IMR-90 (cell line): Measurements from ENCODE around the gene LYRM4. TPM values are rescaled to one million over a fixed set of nuclear protein-coding genes. Genes with fewer than 3 reads are reported as not detected.

Experiments used
- ATAC-seq: fragments of 200-7000 bp; cut with Tn5 transposase; 2 replicates; pipeline ENCODE4 v1.9.1; 2020; ENCODE audit warnings: low read depth, mild to moderate bottlenecking, moderate library complexity
- BruUV-seq: library from RNA; stranded (reverse); fragments of 400-500 nt; replicated peaks from 2 replicates; lab custom pipeline; 2021; lab: Mats Ljungman, UMichigan
- CTCF ChIA-PET: fragments of 300-600 bp; formaldehyde crosslinking; extraction: SDS; loops from one replicate; lab custom pipeline; 2021; ENCODE audit warnings: antibody characterized with exemption; lab: Yijun Ruan, JAX
- POLR2A ChIA-PET: fragments of 300-600 bp; sonication (Branson Sonifier 250); formaldehyde crosslinking; loops from one replicate; lab custom pipeline; 2022; ENCODE audit warnings: antibody characterized with exemption; ENCODE audit not compliant: unreplicated experiment; lab: Charles Lee
- DNase-seq: peaks from one replicate; pipeline ENCODE4 v3.0.0; 2013
- H2AFZ ChIP-seq: replicated peaks from 2 replicates; pipeline ENCODE3; 2013; ENCODE audit warnings: low read length, mild to moderate bottlenecking; ENCODE audit not compliant: poor library complexity
- H2AK5ac ChIP-seq: 2 replicates; pipeline ENCODE4 v1.6.1; 2013; ENCODE audit warnings: low read depth, low read length, inconsistent platforms
- H2AK9ac ChIP-seq: replicated peaks from 2 replicates; pipeline ENCODE3; 2013; ENCODE audit warnings: mild to moderate bottlenecking, low read depth, low read length, moderate library complexity; ENCODE audit not compliant: poor library complexity
- H2BK120ac ChIP-seq: 2 replicates; pipeline ENCODE4 v1.6.1; 2013; ENCODE audit warnings: low read depth, low read length, inconsistent platforms
- H2BK15ac ChIP-seq: 3 replicates; pipeline ENCODE4 v1.6.1; 2013; ENCODE audit warnings: low read depth, low read length, inconsistent platforms
- H2BK20ac ChIP-seq: 2 replicates; pipeline ENCODE4 v1.6.1; 2013; ENCODE audit warnings: low read depth, mild to moderate bottlenecking, inconsistent platforms, low read length, moderate library complexity
- H2BK5ac ChIP-seq: 2 replicates; pipeline ENCODE4 v1.6.1; 2013; ENCODE audit warnings: mild to moderate bottlenecking, low read depth, low read length, inconsistent platforms; ENCODE audit not compliant: poor library complexity, severe bottlenecking
- H3K14ac ChIP-seq: replicated peaks from 2 replicates; pipeline ENCODE4 v1.6.1; 2013; ENCODE audit warnings: low read depth, low read length, inconsistent platforms
- H3K18ac ChIP-seq: 2 replicates; pipeline ENCODE4 v1.6.1; 2013; ENCODE audit warnings: low read depth, low read length, control low read depth
- H3K23ac ChIP-seq: 2 replicates; pipeline ENCODE4 v1.6.1; 2013; ENCODE audit warnings: low read depth, low read length, inconsistent platforms
- H3K27ac ChIP-seq: 2 replicates; pipeline ENCODE4 v1.5.1; 2013; ENCODE audit warnings: mild to moderate bottlenecking, control low read depth, low read length; ENCODE audit not compliant: insufficient read depth
- H3K27me3 ChIP-seq: 2 replicates; pipeline ENCODE4 v1.6.1; 2013; ENCODE audit warnings: low read length; ENCODE audit not compliant: control insufficient read depth, insufficient read depth
- H3K36me3 ChIP-seq: 2 replicates; pipeline ENCODE4 v1.6.1; 2013; ENCODE audit warnings: low read length, mixed read lengths; ENCODE audit not compliant: control insufficient read depth, insufficient read depth
- H3K4ac ChIP-seq: 2 replicates; pipeline ENCODE4 v1.6.1; 2013; ENCODE audit warnings: low read depth, low read length, inconsistent platforms
- H3K4me1 ChIP-seq: 2 replicates; pipeline ENCODE4 v1.6.1; 2013; ENCODE audit warnings: low read length, mixed read lengths; ENCODE audit not compliant: control insufficient read depth, insufficient read depth
- H3K4me2 ChIP-seq: 2 replicates; pipeline ENCODE4 v1.6.1; 2013; ENCODE audit warnings: low read depth, mild to moderate bottlenecking, control low read depth, low read length, moderate library complexity
- H3K4me3 ChIP-seq: 2 replicates; pipeline ENCODE4 v1.5.1; 2013; ENCODE audit warnings: low read depth, mild to moderate bottlenecking, control low read depth, low read length, moderate library complexity; ENCODE audit not compliant: insufficient read depth
- H3K56ac ChIP-seq: 2 replicates; pipeline ENCODE4 v1.6.1; 2013; ENCODE audit warnings: low read length, inconsistent platforms; ENCODE audit not compliant: insufficient read depth; ENCODE audit errors: extremely low read depth
- H3K79me1 ChIP-seq, 2 experiments: 2 replicates each; pipeline ENCODE4 v1.6.1; 2013; ENCODE audit warnings: low read length in 2 of 2, inconsistent platforms in 1 of 2, low read depth in 1 of 2
- H3K9ac ChIP-seq: 2 replicates; pipeline ENCODE4 v1.6.1; 2013; ENCODE audit warnings: low read depth, low read length, control low read depth
- H3K9me1 ChIP-seq: 2 replicates; pipeline ENCODE4 v1.6.1; 2013; ENCODE audit warnings: low read length, inconsistent platforms; ENCODE audit not compliant: insufficient read depth
- H3K9me3 ChIP-seq: 2 replicates; pipeline ENCODE4 v1.6.1; 2013; ENCODE audit warnings: low read length; ENCODE audit not compliant: control insufficient read depth, insufficient read depth
- H4K20me1 ChIP-seq: 2 replicates; pipeline ENCODE4 v1.6.1; 2013; ENCODE audit warnings: low read length, inconsistent platforms; ENCODE audit not compliant: insufficient read depth
- H4K5ac ChIP-seq: 2 replicates; pipeline ENCODE4 v1.6.1; 2013; ENCODE audit warnings: mild to moderate bottlenecking, low read depth, low read length, control low read depth
- H4K8ac ChIP-seq, 2 experiments: 2 replicates each; pipeline ENCODE4 v1.6.1; 2013; ENCODE audit warnings: low read depth in 2 of 2, low read length in 2 of 2, control low read depth in 1 of 2, inconsistent platforms in 1 of 2
- H4K91ac ChIP-seq: 2 replicates; pipeline ENCODE4 v1.6.1; 2013; ENCODE audit warnings: low read depth, low read length, inconsistent platforms; ENCODE audit not compliant: insufficient read depth
- BHLHE40 ChIP-seq: fragments of 150-350 bp; IDR thresholded peaks from 2 replicates; pipeline ENCODE4 v1.6.1; 2016; ENCODE audit warnings: mild to moderate bottlenecking, low read depth, low read length
- MAFK ChIP-seq: IDR thresholded peaks from 2 replicates; pipeline ENCODE4 v1.6.1; 2012; ENCODE audit warnings: low read depth, low read length, improper control_type of control experiment
- WGBS, 2 experiments: methylation state at CpG; one replicate each; pipeline versions ENCODE4 v1.1.5 to v1.1.7; 2013; ENCODE audit warnings: missing lambda C conversion rate in 2 of 2; ENCODE audit not compliant: insufficient read length in 1 of 2; ENCODE audit errors: extremely low coverage in 2 of 2; 5-methylcytosine and 5-hydroxymethylcytosine counted together
- dilution Hi-C: fragments of 300-500 bp; cut with HindIII; formaldehyde crosslinking; loops from one replicate; pipeline ENCODE4 v1.14.3; 2018; ENCODE audit warnings: low sequenced_read_pairs; ENCODE audit not compliant: unreplicated experiment
- in situ Hi-C: fragments of 300-500 bp; cut with MboI; formaldehyde crosslinking; loops from 3 replicates; pipeline ENCODE4 v1.14.3; 2019; ENCODE audit warnings: low sequenced_read_pairs, inconsistent platforms, mixed read lengths
- intact Hi-C: fragments of 100-400 bp; cut with micrococcal nuclease; formaldehyde crosslinking; loops from 2 replicates; pipeline ENCODE4 v1.10.0; 2022
- polyA plus RNA-seq, 3 experiments: library from polyadenylated mRNA; depleted of rRNA; stranded (reverse); fragments of >200 nt; gene quantifications; 2 replicates each; pipeline ENCODE4 v1.2.3, GENCODE V29; 2012; ENCODE audit warnings: low replicate concordance in 1 of 3
- total RNA-seq: library from RNA; depleted of rRNA; stranded (reverse); fragments of >200 nt; gene quantifications from 2 replicates; pipeline ENCODE4 v1.2.3, GENCODE V29; 2012

The LYRM4 gene
- total and polyA plus RNA-seq, 2 of the 4 experiments (the other 2 are of a cell fraction), result 11.5 to 26.6 TPM

DNA sequence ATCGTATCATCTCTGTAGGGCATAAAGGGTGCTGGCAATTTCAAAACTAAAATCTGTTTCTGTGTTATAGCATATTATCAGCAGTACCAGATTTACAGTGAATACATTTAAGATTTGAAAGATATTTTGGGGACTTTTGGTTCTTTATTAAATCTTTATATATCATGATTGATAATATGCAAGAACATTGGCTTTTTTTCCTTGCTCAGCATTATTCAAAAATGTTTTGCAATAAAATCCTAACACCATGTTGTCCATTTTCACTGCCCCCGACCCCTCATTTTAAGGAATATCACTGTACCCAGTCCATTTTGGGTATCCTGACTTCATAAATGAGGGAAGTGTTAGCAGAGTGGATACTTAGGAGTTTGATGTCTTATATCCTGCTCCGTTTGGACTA lies 16.8 kb upstream of the LYRM4 start:
- no peak for DNase-seq
- Histone ChIP-seq H4K20me1 (no peaks in the 10 kb centered on the region), H3K9me3 (no peaks in the 10 kb centered on the region), H3K23ac (no peak overlapping the region), H4K91ac (no peak overlapping the region), H2BK20ac (no peak overlapping the region), H2BK15ac (no peak overlapping the region), H3K9me1 (no peaks in the 10 kb centered on the region; the same call in 1 of the 2 replicates), H2BK5ac (no peak overlapping the region), H3K36me3 (no peaks in the 10 kb centered on the region), H4K8ac (no peak overlapping the region), H2AK9ac (no peak overlapping the region), H3K4me3 (no peak overlapping the region), H3K27me3 (no peaks in the 10 kb centered on the region), H4K5ac (no peak overlapping the region), H3K56ac (no peak overlapping the region), H3K9ac (no peak overlapping the region), H3K79me1 (peaks cover 22 to 31% of the 10 kb centered on the region in 2 experiments), H3K14ac (no peak overlapping the region), H2BK120ac (no peak overlapping the region), H3K18ac (no peak overlapping the region), H3K4me1 (peaks cover 4% of the 10 kb centered on the region), H3K27ac (no peak overlapping the region), H3K4me2 (no peak overlapping the region), H3K4ac (no peak overlapping the region), H2AK5ac (no peak overlapping the region), H2AFZ (no peak overlapping the region)
- intact Hi-C loops, result loop anchor here (5.0 kb wide), 1 partner anchor 135 kb away; no protein-coding TSS in a partner anchor
- ChIA-PET POLR2A (no interaction called here), CTCF (no interaction called here)
- TF ChIP-seq MAFK, result peak; percentile 80
- no peak for TF ChIP-seq BHLHE40
- WGBS, 2 experiments, result no CpG with 5 or more reads among the region's 3 CpGs
- no peak for ATAC-seq
- in situ Hi-C loops, result no loop called here
- dilution Hi-C loops, result no loop called here
- no TSS peak for BruUV-seq
